Cardiac muscle cell (in vitro differentiated cells and primary cell): ENCODE data around the gene RPL3. TPM values are rescaled to one million over a fixed set of nuclear protein-coding genes. Genes with fewer than 3 reads are reported as not detected.

Source experiments
- DNase-seq, 2 donors: peaks; one replicate each; pipeline versions ENCODE4 v3.0.0 to v3.0.0-alpha.2; 2010 to 2017; ENCODE audit warnings: low read depth in 1 of 2, low spot score in 1 of 2
- H3K27ac ChIP-seq: fragments of 200-600 bp; sonication (generic); 2 replicates; pipeline ENCODE4 v1.5.1; 2016
- H3K27me3 ChIP-seq: fragments of 200-600 bp; sonication (generic); 2 replicates; pipeline ENCODE4 v1.6.0; 2016; ENCODE audit warnings: control low read depth
- H3K36me3 ChIP-seq: fragments of 200-600 bp; sonication (generic); 2 replicates; pipeline ENCODE4 v1.5.1; 2016; ENCODE audit warnings: control low read depth
- H3K4me1 ChIP-seq: fragments of 200-600 bp; sonication (generic); 2 replicates; pipeline ENCODE4 v1.8.1; 2017; ENCODE audit warnings: low read depth, mild to moderate bottlenecking, mixed run types
- H3K4me3 ChIP-seq: fragments of 200-600 bp; sonication (generic); 2 replicates; pipeline ENCODE4 v1.5.1; 2016; ENCODE audit warnings: mild to moderate bottlenecking
- H3K9me3 ChIP-seq: fragments of 200-600 bp; sonication (generic); 2 replicates; pipeline ENCODE4 v1.5.1; 2017; ENCODE audit warnings: low read depth, mild to moderate bottlenecking, control low read depth
- CTCF ChIP-seq: IDR thresholded peaks from 2 replicates; pipeline ENCODE4 v1.5.1; 2012; ENCODE audit warnings: low read depth, mild to moderate bottlenecking, low read length
- polyA plus RNA-seq: library from polyadenylated mRNA; unstranded; fragments of >200 nt; fragmentation: Nextera tagmentation; extraction: Ambion mirVana; gene quantifications from 2 replicates; pipeline ENCODE4 v1.2.1, GENCODE V29; 2016
- total RNA-seq: library from RNA; depleted of rRNA; stranded (reverse); fragments of >200 nt; gene quantifications from 2 replicates; pipeline ENCODE4 v1.2.3, GENCODE V29; 2016

The RPL3 gene
- total and polyA plus RNA-seq, 2 experiments from 2014 or later: 1,107 to 2,304 TPM

- DNase-seq: peak in 1 of 2 donors; percentile 62
- Histone ChIP-seq H3K36me3 (no peaks in the 10 kb centered on the region), H3K4me1 (peaks cover 7% of the 10 kb centered on the region), H3K27ac (no peak within 1 kb of the TSS), H3K4me3 (peak within 1 kb of the TSS; percentile 64), H3K27me3 (no peaks in the 10 kb centered on the region), H3K9me3 (no peaks in the 10 kb centered on the region)
- TF ChIP-seq CTCF: no peak
Measured at GRCh38 chr22:39349967-39350726, 30.7 kb upstream of the RPL3 start, which contains the start of gene SYNGR1. Gene SYNGR1 (plus strand): TSS chr22:39349991. CDS start chr22:39350011, 20 bp downstream.

- H3K4me1 ChIP-seq: peaks cover 7% of the 10 kb centered on the region
- no peak overlapping the region for H3K27ac ChIP-seq
- H3K27me3 ChIP-seq: no peaks in the 10 kb centered on the region
- H3K36me3 ChIP-seq: no peaks in the 10 kb centered on the region
- peak; percentile 26 to 71 for DNase-seq
- H3K4me3 ChIP-seq: peak overlapping the region; percentile 64
- TF ChIP-seq CTCF: no peak
- no peaks in the 10 kb centered on the region for H3K9me3 ChIP-seq
Measured at GRCh38 chr22:39349506-39349966, 30.1 kb upstream of the RPL3 start.

- DNase-seq: no peak
Measured at GRCh38 chr22:39348909-39349505, 29.6 kb upstream of the RPL3 start.

GRCh38 chr22:39345231-39345630 lies 25.8 kb upstream of the RPL3 start:
- Histone ChIP-seq H3K4me3 (no peak overlapping the region), H3K27ac (no peak overlapping the region), H3K4me1 (no peaks in the 10 kb centered on the region), H3K27me3 (no peaks in the 10 kb centered on the region), H3K9me3 (no peaks in the 10 kb centered on the region), H3K36me3 (no peaks in the 10 kb centered on the region)
- TF ChIP-seq CTCF: no peak
- no peak for DNase-seq

More at GRCh38 chr22:39348909-39349505, 29.6 kb upstream of the RPL3 start:
- Histone ChIP-seq H3K9me3 (no peaks in the 10 kb centered on the region), H3K4me1 (peaks cover 7% of the 10 kb centered on the region), H3K36me3 (no peaks in the 10 kb centered on the region), H3K4me3 (peak overlapping the region; percentile 37), H3K27me3 (no peaks in the 10 kb centered on the region), H3K27ac (no peak overlapping the region)
- no peak for TF ChIP-seq CTCF

- H3K4me3 ChIP-seq: no peak overlapping the region
- DNase-seq: no peak
- H3K4me1 ChIP-seq: no peaks in the 10 kb centered on the region
- H3K9me3 ChIP-seq: no peaks in the 10 kb centered on the region
- no peak overlapping the region for H3K27ac ChIP-seq
- TF ChIP-seq CTCF: no peak
- H3K27me3 ChIP-seq: no peaks in the 10 kb centered on the region
- H3K36me3 ChIP-seq: no peaks in the 10 kb centered on the region
Measured at GRCh38 chr22:39344046-39344390, 24.6 kb upstream of the RPL3 start.
